ENCODE data around the gene C2CD5.
"Not testable (repeated sequence)": the region's sequence is repeated elsewhere in the genome, so short reads cannot be mapped to it uniquely, and the experiment has no call there.

Gene C2CD5, protein sequence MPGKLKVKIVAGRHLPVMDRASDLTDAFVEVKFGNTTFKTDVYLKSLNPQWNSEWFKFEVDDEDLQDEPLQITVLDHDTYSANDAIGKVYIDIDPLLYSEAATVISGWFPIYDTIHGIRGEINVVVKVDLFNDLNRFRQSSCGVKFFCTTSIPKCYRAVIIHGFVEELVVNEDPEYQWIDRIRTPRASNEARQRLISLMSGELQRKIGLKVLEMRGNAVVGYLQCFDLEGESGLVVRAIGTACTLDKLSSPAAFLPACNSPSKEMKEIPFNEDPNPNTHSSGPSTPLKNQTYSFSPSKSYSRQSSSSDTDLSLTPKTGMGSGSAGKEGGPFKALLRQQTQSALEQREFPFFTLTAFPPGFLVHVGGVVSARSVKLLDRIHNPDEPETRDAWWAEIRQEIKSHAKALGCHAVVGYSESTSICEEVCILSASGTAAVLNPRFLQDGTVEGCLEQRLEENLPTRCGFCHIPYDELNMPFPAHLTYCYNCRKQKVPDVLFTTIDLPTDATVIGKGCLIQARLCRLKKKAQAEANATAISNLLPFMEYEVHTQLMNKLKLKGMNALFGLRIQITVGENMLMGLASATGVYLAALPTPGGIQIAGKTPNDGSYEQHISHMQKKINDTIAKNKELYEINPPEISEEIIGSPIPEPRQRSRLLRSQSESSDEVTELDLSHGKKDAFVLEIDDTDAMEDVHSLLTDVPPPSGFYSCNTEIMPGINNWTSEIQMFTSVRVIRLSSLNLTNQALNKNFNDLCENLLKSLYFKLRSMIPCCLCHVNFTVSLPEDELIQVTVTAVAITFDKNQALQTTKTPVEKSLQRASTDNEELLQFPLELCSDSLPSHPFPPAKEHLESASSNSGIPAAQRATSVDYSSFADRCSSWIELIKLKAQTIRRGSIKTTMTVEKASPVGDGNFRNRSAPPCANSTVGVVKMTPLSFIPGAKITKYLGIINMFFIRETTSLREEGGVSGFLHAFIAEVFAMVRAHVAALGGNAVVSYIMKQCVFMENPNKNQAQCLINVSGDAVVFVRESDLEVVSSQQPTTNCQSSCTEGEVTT

DNA sequence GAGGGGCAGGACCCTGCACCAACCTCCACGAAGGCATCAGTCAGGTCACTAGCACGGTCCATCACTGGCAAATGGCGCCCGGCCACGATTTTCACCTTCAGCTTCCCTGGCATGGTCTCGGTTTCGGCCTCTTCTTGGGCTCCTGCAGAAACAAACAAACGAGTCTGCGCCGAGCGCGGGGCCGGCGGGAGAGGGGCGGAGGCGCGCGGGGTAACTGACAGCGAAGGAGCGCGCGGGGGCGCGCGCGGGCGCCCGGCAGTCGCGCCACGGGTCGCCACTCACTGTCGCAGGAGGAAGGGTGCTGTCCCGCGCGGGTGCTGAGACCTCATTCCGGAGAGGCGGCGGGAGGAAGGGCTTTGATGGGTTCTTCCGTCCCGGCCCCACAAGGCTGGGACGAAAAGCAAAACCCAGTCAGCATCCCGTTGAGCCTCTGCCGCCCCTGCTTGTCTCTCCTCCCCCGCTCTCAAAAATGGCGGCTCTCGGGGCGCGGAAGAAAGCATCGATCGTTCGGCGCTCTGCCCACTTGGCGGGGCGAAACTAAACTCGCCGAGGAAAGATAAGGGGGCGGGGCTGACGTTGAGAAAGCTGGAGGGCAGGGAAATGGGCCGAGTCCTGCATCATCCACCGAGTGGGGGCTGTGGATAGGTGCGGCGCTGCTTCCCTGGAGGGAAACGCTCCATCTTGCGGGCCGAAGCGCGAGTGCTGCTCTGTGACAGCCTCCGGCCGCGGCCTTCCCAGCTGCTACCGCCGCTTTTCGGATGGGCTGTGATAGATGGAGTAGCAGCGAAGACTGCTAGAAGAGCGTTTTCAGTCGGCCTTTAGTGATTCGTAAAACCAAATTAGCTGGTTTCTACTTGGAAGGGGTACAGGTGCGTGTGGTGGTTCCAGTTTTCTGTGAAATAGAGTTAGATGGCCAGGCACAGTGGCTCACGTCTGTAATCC lies at the start of gene C2CD5:
TSS of gene C2CD5 (minus strand) at position 505 of the 942 bp plus-strand sequence. CDS start at position 113, 392 bp downstream.
- peak; percentile 96 for DNase-seq

DNA sequence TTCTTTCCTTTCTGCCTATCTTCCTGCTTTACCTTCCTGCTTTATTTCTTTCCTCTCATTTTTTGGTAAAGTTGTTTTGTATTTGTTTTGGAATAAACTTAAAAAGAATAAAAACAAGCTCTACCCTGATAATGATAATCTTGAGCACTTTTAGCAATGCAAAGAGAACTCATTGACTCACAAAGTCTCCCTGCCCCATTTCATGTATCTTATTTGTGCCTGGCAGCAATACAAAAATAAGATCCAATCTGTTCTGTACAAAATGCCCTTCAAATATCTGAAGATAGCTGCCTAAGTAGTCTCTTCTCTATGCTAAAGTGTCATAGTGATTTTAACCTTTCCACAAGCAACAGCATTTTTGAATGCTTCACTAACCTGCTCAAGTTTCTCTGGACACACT lies 49.5 kb upstream of the C2CD5 start:
- DNase-seq = no peak

DNA sequence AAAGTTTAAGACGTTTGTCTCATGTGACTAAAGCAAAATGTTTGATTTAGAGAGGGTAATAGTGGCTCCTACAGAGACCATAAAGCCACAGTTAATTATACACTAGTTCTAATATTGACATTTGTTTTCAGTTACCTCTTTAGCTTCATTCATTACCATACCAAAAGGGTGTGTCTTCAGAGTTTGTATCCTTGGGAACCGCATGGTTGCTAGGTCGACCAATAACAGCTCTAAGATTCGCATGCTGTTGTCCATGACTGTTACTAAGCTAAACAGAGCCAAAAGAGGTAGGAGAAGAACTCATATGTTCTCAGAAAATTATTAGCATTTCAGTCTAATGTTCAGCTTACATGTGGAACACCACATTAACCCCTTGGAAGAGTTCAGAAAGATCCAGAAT lies 44.5 kb upstream of the C2CD5 start:
- no peak for DNase-seq

DNA sequence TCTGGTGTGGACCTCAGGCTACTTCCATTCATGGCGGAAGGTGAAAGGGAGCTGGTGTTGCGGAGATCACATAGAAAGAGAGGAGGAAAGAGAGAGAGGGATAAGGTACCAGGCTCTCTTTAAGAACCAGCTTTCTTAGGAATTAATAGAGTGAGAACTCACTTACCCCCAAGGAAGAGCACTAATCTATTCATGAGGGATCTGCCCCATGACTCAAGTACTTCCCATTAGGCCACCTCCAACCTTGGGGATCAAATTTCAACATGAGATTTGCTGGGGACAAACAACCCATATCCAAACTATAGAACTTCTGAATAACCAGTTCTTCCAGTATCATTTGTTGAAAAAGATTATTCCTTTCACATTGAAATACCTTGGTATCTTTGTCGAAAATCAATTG lies 34.0 kb upstream of the C2CD5 start:
- no peak for DNase-seq

DNA sequence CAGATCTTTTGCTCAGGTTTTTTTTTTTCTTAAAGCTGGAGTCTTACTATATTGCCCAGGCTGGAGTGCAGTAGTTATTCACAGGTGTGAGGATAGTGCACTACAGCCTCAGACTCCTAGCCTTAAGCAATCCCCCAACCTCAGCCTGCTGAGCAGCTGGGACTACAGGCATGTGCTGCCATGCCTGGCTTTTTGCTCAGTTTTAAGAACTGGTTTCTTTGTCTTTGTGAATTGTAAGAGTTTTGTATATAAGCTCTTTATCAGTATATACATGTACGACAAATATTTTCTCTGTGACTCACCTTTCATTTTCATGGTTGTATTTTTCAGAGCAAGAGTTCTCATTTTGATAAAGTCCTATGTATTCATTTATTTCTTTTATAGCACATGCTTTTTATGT lies 33.3 kb upstream of the C2CD5 start:
- no peak for DNase-seq

DNA sequence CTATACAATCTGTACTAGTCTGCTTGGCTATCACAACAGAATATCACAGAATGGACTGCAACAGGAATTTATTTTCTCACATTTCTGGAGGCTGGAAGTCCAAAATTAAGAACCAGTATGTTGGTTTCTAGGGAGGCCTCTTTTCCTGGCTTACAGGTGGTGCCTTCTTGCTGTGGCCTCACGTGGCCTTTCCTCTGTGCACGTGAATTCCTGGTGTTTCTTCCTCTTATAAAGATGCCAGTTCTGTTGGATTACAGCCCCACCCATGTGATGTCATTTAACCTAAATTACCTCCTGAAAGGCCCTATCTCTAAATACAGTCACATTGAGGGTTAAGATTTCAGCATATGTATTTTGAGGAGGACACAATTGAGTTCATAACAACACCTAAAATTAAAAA lies 32.1 kb upstream of the C2CD5 start:
- no peak for DNase-seq

DNA sequence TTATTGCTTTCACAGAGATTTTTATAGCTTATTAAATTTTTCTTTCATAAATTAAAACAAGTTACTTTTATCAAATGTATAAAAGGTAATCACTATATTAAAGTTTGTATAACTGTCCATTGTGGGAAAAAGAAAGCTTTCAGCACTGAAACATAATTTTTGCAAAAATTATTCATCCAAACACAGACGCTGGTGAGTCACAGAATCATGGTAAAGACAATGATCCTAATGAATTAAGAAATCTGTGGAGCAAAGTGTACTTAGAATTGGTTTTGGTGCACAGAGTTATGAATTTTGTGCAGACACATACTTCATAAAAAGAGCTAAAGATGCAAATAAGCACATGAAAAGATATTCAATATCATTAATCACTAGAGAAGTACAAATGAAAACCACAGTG lies 31.7 kb upstream of the C2CD5 start:
- DNase-seq = no peak

DNA sequence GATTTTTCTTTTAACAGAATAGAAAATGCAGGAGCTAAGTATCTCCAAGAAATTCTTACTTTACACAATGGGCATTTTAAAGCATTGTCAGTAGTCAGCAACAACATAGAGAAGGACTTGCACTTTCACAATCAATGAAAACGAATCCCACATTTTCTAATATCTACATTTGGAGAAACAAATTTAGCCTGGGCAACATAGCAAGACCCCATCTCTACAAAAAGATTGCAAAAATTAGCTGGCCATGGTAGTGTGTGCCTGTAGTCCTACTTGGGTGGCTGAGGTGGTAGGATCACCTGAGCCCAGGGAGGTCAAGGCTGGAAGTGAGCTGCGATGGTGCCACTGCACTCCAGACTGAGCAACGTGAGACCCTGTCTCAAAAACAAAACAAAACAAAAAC lies 30.6 kb upstream of the C2CD5 start:
- DNase-seq = no peak

DNA sequence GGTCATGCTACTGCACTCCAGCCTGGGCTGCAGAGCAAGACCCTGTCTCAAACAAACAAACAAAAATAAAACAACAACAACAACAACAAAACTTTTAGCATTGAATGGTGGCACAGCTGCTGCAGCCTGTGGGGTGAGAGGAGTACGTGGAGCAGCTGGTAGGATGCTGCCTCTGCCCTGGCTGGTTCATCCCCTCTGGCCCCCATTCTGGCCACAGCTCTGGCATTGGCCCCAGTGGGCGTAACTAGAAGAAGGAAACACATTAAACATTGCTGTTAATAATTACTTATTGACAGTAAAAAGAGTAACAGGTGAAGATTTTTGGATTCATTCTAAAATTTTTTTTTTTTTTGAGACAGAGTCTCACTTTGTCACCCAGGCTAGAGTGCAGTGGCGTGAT lies 28.8 kb upstream of the C2CD5 start:
- DNase-seq = no peak

DNA sequence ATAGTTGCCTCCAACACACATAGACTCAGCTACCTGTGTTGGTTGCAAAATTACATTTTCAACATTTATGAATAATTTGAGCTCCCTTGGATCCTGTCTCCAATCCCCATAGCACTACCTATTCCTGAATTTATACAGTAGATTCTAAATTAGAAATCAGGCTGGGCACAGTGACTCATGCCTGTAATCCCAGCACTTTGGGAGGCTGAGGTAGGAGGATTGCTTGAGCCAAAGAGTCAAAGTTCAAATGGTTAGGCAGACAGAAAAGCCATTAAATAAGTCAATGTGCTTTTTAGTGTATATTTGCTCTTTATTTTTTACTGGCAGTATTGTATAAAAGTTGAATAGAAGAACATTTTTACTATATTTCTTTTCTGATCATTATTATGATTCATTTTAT lies 24.9 kb upstream of the C2CD5 start:
- DNase-seq = no peak

DNA sequence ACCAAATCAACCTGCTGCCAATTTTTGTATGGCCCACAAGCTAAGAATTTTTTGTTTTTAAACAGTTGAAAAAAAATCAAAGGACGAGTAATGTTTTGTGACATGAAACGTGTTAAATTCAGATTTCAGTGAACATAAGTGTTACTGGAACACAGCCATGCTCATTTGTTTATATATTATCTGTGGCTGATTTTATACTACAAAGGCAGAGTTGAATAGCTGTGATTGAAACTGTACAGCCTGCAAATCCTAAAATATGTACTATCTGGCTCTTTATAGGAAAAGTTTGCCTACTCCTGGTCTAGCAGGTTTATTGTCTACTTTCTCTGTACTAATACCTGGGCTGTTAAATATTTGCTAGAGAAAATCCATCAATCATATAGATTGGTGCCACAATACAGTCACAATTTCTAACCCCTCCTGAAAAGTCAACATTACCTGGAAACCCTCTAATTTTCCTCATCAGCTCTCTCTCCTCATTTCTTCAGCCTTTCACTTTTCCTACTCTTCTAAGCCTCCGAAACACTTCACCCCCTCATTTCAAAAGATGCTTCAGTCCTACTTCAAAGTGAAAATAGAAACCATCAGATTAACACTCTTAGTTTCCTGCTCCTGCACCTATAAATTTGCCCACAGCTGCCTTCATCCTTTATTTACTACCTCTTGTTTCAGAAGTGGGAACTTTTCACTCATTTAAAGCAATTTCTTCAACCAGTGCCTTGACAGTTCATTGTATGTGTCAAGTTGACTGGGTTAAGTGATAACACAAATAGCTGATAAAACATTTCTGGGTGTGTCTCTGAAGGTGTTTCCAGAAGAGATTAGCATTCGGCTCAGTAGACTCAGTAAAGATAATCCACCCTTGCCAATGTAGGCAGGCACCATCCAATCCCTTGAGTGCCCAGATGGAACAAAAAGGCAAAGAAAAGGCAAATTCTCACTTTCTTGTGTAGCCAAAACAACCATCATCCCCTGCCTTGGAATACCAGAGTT lies 18.0 kb upstream of the C2CD5 start:
- no peak for DNase-seq

DNA sequence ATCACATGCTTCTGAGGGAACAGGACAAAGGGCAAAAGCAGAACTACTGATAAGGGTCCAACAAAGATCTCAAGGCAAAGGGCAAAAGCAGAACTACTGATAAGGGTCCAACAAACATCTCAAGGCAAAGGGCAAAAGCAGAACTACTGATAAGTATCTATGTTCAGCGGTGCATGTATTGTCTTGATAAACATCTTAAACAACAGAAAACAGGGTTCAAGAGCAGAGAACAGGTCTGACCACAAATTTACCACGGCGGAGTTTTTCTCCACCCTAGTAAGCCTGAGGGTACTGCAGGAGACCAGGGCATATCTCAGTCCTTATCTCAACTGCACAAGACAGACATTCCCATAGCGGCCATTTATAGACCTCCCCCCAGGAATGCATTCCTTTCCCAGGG lies 10.4 kb upstream of the C2CD5 start:
- not testable (repeated sequence) for DNase-seq

DNA sequence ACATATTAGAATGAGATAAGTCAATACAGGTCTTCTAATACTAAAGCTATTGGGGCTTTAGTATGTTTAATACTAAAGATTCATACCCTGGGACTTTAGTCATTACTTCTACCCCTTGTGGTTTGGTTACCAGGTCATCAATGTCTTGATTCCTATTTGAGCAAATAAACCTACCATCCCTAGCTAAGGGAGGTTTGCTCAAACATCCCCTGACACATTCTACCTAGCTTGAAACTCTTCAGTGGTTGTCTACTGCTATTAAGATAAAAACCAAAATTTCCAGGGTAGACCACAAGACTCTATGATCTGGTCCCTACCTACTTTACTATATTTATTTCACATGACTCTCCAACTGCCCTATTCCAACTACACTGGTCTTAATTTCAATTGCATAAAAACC lies 7.3 kb upstream of the C2CD5 start:
- DNase-seq = no peak

DNA sequence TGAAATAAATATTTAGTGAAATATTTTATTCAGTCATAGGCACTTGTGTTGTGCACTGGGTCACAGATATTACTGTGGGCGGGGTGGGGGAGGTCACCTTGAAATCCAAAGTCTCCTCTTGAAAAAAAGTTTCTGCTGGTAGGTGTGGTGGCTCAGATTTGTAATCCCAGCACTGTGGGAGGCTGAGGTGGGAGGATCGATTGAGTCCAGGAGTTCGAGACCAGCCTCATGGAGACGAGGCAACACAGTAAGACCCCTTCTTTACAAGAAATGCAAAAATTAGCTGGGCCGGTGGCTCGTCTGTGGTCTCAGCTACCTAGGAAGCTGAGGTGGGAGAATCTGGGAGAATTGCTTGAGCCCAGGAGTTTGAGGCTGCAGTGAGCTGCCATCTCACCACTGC lies 913 bp upstream of the C2CD5 start:
- DNase-seq = no peak

DNA sequence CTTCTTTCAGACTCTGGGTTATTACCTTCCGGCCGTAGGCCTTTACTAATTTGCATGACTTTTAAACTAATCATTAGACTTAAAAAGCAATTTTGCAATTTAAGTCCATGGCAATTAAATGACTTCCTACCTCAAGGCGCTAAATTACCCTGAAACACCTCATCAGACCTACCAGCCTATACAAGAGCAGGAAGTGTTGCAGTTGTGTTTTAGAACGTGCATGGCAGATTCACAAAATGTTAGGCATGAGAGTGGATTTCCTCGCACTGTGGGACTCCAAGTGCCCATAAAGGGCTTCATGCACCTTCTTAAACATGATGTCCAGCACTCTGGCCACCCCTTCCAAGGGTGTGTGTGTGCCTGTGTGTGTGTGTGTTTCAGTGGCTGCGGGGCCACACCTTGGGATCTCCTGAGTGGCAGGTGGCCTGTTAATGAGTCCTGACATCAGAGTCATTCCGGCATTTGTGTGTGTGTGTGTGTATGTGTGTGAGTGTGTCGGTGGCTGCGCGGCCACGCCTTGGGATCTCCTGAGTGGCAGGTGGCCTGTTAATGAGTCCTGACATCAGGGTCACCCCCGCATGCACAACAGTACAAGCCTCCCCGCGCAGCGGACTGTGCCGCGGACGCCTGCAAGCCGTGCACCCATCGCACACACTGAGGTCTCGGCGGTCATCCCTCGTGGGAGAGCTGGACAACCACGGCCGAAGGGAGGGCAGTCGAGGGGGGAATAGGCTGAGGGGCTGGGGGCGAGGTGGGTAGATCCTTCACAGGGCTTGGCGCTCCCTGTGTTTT lies 900 bp downstream of the C2CD5 start:
- DNase-seq = peak; percentile 51

DNA sequence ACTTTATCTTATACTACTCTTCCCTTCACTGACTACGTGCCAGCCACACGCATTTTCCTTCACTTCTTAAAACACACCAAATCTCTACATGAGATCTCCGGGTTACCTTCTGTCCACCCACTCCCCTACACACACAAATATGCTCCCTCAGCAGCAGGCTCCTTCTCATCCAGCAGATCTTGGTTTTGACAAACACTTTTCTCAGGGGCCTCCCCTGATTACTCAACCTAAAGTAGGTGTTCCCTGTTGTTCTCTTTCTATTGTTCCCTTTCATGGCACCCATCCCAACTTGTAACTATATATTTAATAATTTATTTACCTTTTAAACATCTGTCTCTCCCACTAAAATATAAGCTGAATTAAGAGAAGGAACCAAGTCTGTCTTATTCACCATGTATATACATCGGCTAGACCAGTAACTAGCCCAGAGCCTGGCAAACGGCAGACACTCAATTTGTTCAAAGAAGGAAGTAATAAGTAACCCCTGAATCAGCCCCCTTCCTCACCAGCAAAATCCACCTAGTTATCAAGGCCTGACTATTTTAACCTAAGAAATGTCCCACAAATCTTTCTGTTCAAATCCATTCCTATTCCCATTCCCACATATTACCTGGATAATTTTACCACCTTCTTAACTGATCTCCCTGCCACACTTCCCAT lies 2.7 kb downstream of the C2CD5 start:
- no peak for DNase-seq

DNA sequence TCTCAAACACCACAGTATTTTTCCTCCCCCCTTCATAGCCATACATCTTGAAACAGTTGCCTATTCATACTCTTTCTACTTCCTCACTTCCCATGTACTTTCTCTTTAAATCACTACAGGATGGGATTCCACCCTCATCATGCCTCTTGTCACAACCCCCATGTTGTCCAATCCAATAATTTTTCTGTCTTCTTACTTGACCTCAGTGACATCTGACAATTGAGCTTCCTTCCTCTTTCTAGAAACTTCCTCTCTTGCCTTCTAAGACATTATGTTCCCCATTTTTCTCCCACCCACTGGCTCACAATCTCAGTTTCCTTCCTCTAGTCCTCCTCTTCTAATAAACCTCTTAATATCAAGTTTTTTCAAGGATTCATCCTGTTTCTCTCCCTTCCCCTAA lies 5.3 kb downstream of the C2CD5 start:
- no peak for DNase-seq

DNA sequence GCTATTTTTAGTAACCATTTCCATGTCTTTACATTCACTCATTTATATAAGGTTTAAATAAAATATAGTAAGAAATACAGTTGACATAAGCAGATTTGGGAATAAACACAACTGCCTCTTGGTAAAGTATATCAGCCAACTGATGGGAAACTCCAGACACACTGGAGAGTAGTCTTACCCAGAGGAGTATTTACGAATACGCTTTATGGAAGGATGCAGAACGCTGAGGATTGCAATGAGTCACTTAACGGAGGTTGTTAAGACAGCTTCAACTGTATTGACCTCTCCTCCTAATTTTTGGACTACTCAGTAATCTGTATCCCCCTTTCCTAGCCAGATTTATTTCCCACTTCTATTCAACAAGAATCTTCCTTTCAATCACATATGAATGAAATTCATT lies 6.0 kb downstream of the C2CD5 start:
- no peak for DNase-seq

DNA sequence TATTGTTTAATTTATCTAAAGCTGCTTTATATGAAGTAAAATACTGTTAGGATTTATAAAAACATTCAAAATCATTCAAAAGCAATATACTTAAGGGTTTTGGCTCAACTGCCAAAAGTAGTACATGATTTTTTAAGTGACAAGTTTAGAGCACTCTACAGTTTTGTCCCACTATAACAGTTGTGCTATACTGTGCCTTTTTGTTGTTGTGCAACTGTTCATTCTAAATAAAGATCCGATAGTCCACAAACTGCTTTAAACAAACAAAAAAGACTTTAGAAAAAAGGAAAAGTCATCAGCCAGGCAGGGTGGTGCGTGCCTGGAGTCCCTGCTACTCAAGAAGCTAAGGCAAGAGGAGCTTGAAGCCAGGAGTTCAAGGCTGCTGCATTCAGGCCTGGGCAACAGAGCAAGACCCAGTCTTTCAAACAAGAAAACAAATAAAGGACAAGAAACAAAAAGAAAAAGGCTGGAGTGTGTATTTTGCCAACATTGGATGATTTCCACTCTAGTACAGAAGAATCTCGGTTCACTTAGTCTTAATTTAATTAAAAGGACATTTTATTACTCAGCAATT lies 7.3 kb downstream of the C2CD5 start:
- DNase-seq = peak; percentile 16
